Measurements from ENCODE around the gene UVRAG.

Gene UVRAG

GRCh38 chr11:75888416-75888815 is 73.4 kb downstream of the UVRAG start:
- no peak for DNase-seq

GRCh38 chr11:75891947-75892739 is 77.1 kb downstream of the UVRAG start:
- no peak for DNase-seq

GRCh38 chr11:75893251-75893650 is 78.2 kb downstream of the UVRAG start:
- DNase-seq = no peak

GRCh38 chr11:75894036-75894585 is 79.1 kb downstream of the UVRAG start:
- DNase-seq = no peak

- DNase-seq = no peak
Measured at GRCh38 chr11:75896843-75897419, 81.9 kb downstream of the UVRAG start.

GRCh38 chr11:75898871-75899270 is 83.9 kb downstream of the UVRAG start:
- no peak for DNase-seq

- DNase-seq = no peak
Measured at GRCh38 chr11:75899806-75900205, 84.8 kb downstream of the UVRAG start.

GRCh38 chr11:75900848-75901247 is 85.8 kb downstream of the UVRAG start:
- no peak for DNase-seq

GRCh38 chr11:75902631-75903030 is 87.6 kb downstream of the UVRAG start:
- DNase-seq = no peak

- DNase-seq = no peak
Measured at GRCh38 chr11:75903276-75903675, 88.3 kb downstream of the UVRAG start.

- no peak for DNase-seq
Measured at GRCh38 chr11:75905434-75905833, 90.4 kb downstream of the UVRAG start.

GRCh38 chr11:75907906-75908527 is 93.0 kb downstream of the UVRAG start:
- no peak for DNase-seq

GRCh38 chr11:75910426-75911145 is 95.6 kb downstream of the UVRAG start:
- no peak for DNase-seq

- no peak for DNase-seq
Measured at GRCh38 chr11:75911459-75911858, 96.4 kb downstream of the UVRAG start.

- no peak for DNase-seq
Measured at GRCh38 chr11:75913984-75914383, 99.0 kb downstream of the UVRAG start.

- DNase-seq = no peak
Measured at GRCh38 chr11:75916882-75917281, 101.9 kb downstream of the UVRAG start.

GRCh38 chr11:75918331-75918730 is 103.3 kb downstream of the UVRAG start:
- DNase-seq = no peak

- DNase-seq = no peak
Measured at GRCh38 chr11:75919525-75919924, 104.5 kb downstream of the UVRAG start.

- DNase-seq = no peak
Measured at GRCh38 chr11:75920848-75921247, 105.8 kb downstream of the UVRAG start.

- no peak for DNase-seq
Measured at GRCh38 chr11:75921808-75922207, 106.8 kb downstream of the UVRAG start.

GRCh38 chr11:75924966-75925784 is 110.2 kb downstream of the UVRAG start:
- DNase-seq = no peak

GRCh38 chr11:75925785-75926164 is 110.8 kb downstream of the UVRAG start:
- no peak for DNase-seq
